Heart left ventricle (tissue), 13 donors: ENCODE data around the gene DES.

Experiments used
- CTCF ChIP-seq, 12 donors: fragments of 200-600 bp; sonication (generic) in 4 of 12; IDR thresholded peaks; one replicate each; pipeline versions ENCODE4 v1.5.0 to v1.8.0; 2018 to 2022; ENCODE audit warnings: antibody characterized with exemption in 12 of 12, mild to moderate bottlenecking in 5 of 12
- POLR2A ChIP-seq, 2 donors: fragments of 450-650 bp; IDR thresholded peaks; one replicate each; pipeline ENCODE4 v1.6.1; 2017; ENCODE audit warnings: antibody characterized with exemption in 2 of 2, mild to moderate bottlenecking in 2 of 2, moderate library complexity in 2 of 2
- donor health status: ischemic (EF 13 %, LVEDD 7.1; RV severe dilation, severe dysfunction).
- donor health status: DM: no; HTN: yes; CAD: no.
- donor health status: DM: no; HTN: no; CAD: no.
- donor health status: ischemic (EF 25% LVEDD 6.9; RV normal size, moderate dysfunction).
- donor health status: ischemic (EF 25% LVEDD 5.7; RV mildly dilated, moderate dysfunction).
- donor health status: ischemic (EF 35%, LVEDD 5.7; RV mildly dilated, moderate dysfunction).
- donor health status: nonischemic (EF 11% LVEDD 7.7; RV severe dilation, severe dysfunction).
- donor health status: DM: yes; HTN: yes; CAD: no.
- donor health status: PGD.
- donor health status: ischemic (EF 29% LVEDD 5.4; RV normal size, mild dysfunction).
- donor health status: nonischemic (EF 23%, LVEDD 6.1; RV moderate dilation, normal function).

GRCh38 chr2:219421323-219421722 lies 3.1 kb downstream of the DES start:
- TF ChIP-seq CTCF (IDR thresholded peaks at IDR 0.05) (peak in 2 of 12 donors; percentile 12 to 20), POLR2A (IDR thresholded peaks at IDR 0.05) (peak in 1 of 2 donors; percentile 20)
